ENCODE data around the gene NOL7.

Gene NOL7

GRCh38 chr6:13629459-13630116, 14.5 kb downstream of the NOL7 start:
- peaks cover 58% of the 10 kb centered on the region for H3K36me3 ChIP-seq (ENCODE audit: control insufficient read depth, insufficient read depth, low read length)
- H3K4me1 ChIP-seq (ENCODE audit: control insufficient read depth, insufficient read depth, low read length), result no peaks in the 10 kb centered on the region
- H3K9ac ChIP-seq (ENCODE audit: low read length), result no peak overlapping the region
- H3K27me3 ChIP-seq (ENCODE audit: control insufficient read depth, insufficient read depth, low read length), result no peaks in the 10 kb centered on the region
- H3K27ac ChIP-seq (ENCODE audit: low read depth, low read length), result no peak overlapping the region
- no peak overlapping the region for H3K4me3 ChIP-seq (ENCODE audit: low read depth, low read length)
- no peaks in the 10 kb centered on the region for H3K9me3 ChIP-seq (ENCODE audit: control insufficient read depth, insufficient read depth, low read depth, low read length)

DNA sequence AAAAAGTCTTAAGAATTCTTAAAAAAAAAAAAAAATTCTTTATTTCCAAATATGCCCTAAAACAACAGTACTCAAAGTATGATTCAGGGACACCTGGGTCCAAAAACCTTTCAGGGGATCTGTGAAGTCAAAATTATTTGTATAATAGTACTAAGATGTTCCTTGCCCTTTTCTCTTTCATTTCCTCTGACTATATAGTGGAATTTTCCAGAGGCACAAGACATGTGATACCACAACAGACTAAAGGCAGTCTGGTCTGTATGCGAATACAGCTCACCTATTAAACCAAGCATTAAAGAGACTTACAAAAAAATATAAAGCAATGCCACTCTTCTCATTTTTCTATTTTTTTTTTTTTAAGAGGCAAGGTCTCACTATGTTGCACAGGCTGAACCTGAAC, 15.4 kb downstream of the NOL7 start:
- no peaks in the 10 kb centered on the region for H3K27me3 ChIP-seq (ENCODE audit: control insufficient read depth, insufficient read depth, low read length)
- no peaks in the 10 kb centered on the region for H3K9me3 ChIP-seq (ENCODE audit: control insufficient read depth, insufficient read depth, low read depth, low read length)
- peaks cover 52% of the 10 kb centered on the region for H3K36me3 ChIP-seq (ENCODE audit: control insufficient read depth, insufficient read depth, low read length)
- peaks cover 7% of the 10 kb centered on the region; the same call in 1 of the 2 replicates for H3K4me1 ChIP-seq (ENCODE audit: control insufficient read depth, insufficient read depth, low read length)
- H3K4me3 ChIP-seq (ENCODE audit: low read depth, low read length), result no peak overlapping the region
- H3K9ac ChIP-seq (ENCODE audit: low read length), result no peak overlapping the region
- H3K27ac ChIP-seq (ENCODE audit: low read depth, low read length), result no peak overlapping the region

DNA sequence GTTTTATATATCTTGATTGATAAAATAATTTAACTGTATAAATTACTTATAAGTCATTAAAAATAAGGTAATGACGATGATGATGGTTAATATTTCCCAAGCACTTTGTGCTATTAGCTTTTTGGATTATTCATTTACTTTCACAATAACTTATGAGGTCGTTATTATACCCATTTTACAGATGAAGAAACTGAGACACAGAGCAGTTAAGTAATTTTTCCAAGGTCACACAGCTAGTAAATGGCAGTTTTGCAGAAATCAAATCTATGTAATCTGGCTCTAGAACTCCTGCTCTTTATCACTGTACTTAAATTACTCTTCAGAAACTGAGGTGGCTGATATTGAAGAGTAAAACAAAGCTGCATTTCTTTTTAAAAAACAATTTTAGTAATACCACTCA, 18.2 kb downstream of the NOL7 start:
- Histone ChIP-seq H3K9me3 (ENCODE audit: control insufficient read depth, insufficient read depth, low read depth, low read length) (no peaks in the 10 kb centered on the region), H3K4me1 (ENCODE audit: control insufficient read depth, insufficient read depth, low read length) (peaks cover 27% of the 10 kb centered on the region), H3K36me3 (ENCODE audit: control insufficient read depth, insufficient read depth, low read length) (peaks cover 43% of the 10 kb centered on the region), H3K27ac (ENCODE audit: low read depth, low read length) (no peak overlapping the region), H3K9ac (ENCODE audit: low read length) (no peak overlapping the region), H3K4me3 (ENCODE audit: low read depth, low read length) (no peak overlapping the region), H3K27me3 (ENCODE audit: control insufficient read depth, insufficient read depth, low read length) (no peaks in the 10 kb centered on the region)

GRCh38 chr6:13635948-13636658, 21.0 kb downstream of the NOL7 start:
- H3K36me3 ChIP-seq (ENCODE audit: control insufficient read depth, insufficient read depth, low read length), result peaks cover 30% of the 10 kb centered on the region
- peak overlapping the region; percentile 40; the same call in 1 of the 2 replicates for H3K27ac ChIP-seq (ENCODE audit: low read depth, low read length)

DNA sequence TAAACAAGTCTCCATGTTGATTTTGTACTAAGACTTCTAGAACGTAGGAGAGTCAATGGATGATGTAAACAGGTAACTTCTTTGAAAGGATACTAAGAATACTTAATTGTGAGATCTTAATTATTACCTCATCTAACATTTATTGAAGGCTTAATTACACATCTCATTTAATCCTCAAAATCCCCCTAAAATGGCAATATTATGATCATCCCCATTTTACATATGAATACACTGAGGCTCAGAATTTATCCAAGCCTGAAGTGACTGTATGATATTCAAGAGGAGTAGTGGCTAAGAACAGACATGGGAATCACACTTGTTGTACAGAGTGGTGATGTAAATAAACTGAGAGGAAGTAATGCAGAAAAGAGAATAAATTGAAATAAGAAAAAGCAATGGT, 22.9 kb downstream of the NOL7 start:
- H3K9me3 ChIP-seq (ENCODE audit: control insufficient read depth, insufficient read depth, low read depth, low read length), result no peaks in the 10 kb centered on the region
- peaks cover 35% of the 10 kb centered on the region for H3K4me1 ChIP-seq (ENCODE audit: control insufficient read depth, insufficient read depth, low read length)
- peaks cover 15% of the 10 kb centered on the region; the same call in 1 of the 2 replicates for H3K36me3 ChIP-seq (ENCODE audit: control insufficient read depth, insufficient read depth, low read length)
- no peak overlapping the region for H3K9ac ChIP-seq (ENCODE audit: low read length)
- H3K27me3 ChIP-seq (ENCODE audit: control insufficient read depth, insufficient read depth, low read length), result no peaks in the 10 kb centered on the region
- H3K4me3 ChIP-seq (ENCODE audit: low read depth, low read length), result no peak overlapping the region
- H3K27ac ChIP-seq (ENCODE audit: low read depth, low read length), result 0 out of 2 replicates have a peak overlapping the region, but pooled peaks have one; percentile 18

More at GRCh38 chr6:13635948-13636658, 21.0 kb downstream of the NOL7 start:
- Histone ChIP-seq H3K9ac (ENCODE audit: low read length) (peak overlapping the region; percentile 6), H3K4me1 (ENCODE audit: control insufficient read depth, insufficient read depth, low read length) (peaks cover 35% of the 10 kb centered on the region), H3K4me3 (ENCODE audit: low read depth, low read length) (no peak overlapping the region; the same call in 1 of the 2 replicates), H3K27me3 (ENCODE audit: control insufficient read depth, insufficient read depth, low read length) (no peaks in the 10 kb centered on the region), H3K9me3 (ENCODE audit: control insufficient read depth, insufficient read depth, low read depth, low read length) (no peaks in the 10 kb centered on the region)

DNA sequence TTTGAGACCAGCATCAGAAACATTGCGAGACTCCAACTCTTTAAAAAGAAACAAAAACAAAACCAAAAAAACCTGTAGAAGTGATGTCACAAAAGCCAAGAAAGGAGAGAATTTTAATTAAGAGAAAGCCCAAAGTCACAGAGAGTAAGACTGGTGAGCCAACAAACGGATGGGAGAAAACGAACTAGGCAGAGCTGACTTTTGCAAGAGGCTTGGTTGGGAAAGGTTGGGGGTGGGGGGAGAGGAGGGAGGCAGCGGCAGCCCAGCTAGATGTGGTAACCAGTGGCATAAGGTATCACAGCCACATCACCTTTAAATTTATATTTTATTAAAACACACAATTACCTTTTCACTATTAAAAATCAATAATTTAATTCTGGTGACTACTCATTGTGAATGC, 23.5 kb downstream of the NOL7 start:
- H3K9ac ChIP-seq (ENCODE audit: low read length), result no peak overlapping the region
- no peaks in the 10 kb centered on the region for H3K9me3 ChIP-seq (ENCODE audit: control insufficient read depth, insufficient read depth, low read depth, low read length)
- H3K36me3 ChIP-seq (ENCODE audit: control insufficient read depth, insufficient read depth, low read length), result peaks cover 15% of the 10 kb centered on the region; the same call in 1 of the 2 replicates
- no peaks in the 10 kb centered on the region for H3K27me3 ChIP-seq (ENCODE audit: control insufficient read depth, insufficient read depth, low read length)
- no peak overlapping the region for H3K4me3 ChIP-seq (ENCODE audit: low read depth, low read length)
- peaks cover 35% of the 10 kb centered on the region for H3K4me1 ChIP-seq (ENCODE audit: control insufficient read depth, insufficient read depth, low read length)
- 0 out of 2 replicates have a peak overlapping the region, but pooled peaks have one; percentile 18 for H3K27ac ChIP-seq (ENCODE audit: low read depth, low read length)

DNA sequence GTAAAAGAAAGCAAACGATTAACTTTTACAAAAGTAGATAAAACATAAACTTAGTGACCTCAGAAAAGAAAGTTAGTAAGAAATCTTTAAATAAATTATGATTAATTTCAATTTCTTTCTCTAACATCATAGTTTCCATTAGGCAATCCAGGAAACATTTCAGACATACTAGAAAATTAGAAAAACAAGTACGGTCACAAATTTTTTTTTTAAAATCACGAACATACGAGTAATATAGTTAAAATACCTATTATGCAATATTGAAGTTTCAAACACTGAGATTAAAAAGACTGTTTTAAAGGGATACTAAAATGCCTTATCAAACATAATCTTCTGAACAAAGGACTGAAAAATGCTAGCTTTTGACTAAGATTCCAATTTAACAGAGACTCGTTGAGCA, 26.2 kb downstream of the NOL7 start:
- H3K27me3 ChIP-seq (ENCODE audit: control insufficient read depth, insufficient read depth, low read length), result no peaks in the 10 kb centered on the region
- no peaks in the 10 kb centered on the region for H3K9me3 ChIP-seq (ENCODE audit: control insufficient read depth, insufficient read depth, low read depth, low read length)
- no peak overlapping the region for H3K27ac ChIP-seq (ENCODE audit: low read depth, low read length)
- H3K4me1 ChIP-seq (ENCODE audit: control insufficient read depth, insufficient read depth, low read length), result peaks cover 19% of the 10 kb centered on the region
- no peak overlapping the region for H3K4me3 ChIP-seq (ENCODE audit: low read depth, low read length)
- H3K36me3 ChIP-seq (ENCODE audit: control insufficient read depth, insufficient read depth, low read length), result peaks cover 18% of the 10 kb centered on the region
- no peak overlapping the region for H3K9ac ChIP-seq (ENCODE audit: low read length)

DNA sequence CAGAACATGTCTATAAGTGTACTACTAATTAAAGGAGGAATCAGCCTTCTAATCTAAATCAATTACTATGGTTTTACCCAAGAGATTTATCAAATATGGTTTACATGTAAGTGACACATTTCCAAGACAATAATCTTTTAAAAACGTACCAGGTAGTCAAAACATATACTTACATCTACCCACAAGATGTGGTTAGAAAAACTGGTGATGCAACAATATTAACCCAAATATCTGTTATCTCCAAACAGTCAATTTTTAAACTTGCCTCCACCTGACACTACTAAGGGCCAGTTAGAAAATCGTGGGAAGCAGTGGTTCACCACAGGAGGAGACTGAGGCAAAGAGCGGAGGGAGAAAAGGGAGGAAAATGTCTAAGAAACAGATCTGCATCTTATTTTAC, 28.0 kb downstream of the NOL7 start:
- H3K9ac ChIP-seq (ENCODE audit: low read length), result no peak overlapping the region
- H3K4me1 ChIP-seq (ENCODE audit: control insufficient read depth, insufficient read depth, low read length), result peaks cover 8% of the 10 kb centered on the region; the same call in 1 of the 2 replicates
- H3K4me3 ChIP-seq (ENCODE audit: low read depth, low read length), result no peak overlapping the region
- H3K36me3 ChIP-seq (ENCODE audit: control insufficient read depth, insufficient read depth, low read length), result peaks cover 9% of the 10 kb centered on the region
- no peaks in the 10 kb centered on the region for H3K9me3 ChIP-seq (ENCODE audit: control insufficient read depth, insufficient read depth, low read depth, low read length)
- no peak overlapping the region for H3K27ac ChIP-seq (ENCODE audit: low read depth, low read length)
- no peaks in the 10 kb centered on the region for H3K27me3 ChIP-seq (ENCODE audit: control insufficient read depth, insufficient read depth, low read length)

- no peaks in the 10 kb centered on the region for H3K4me1 ChIP-seq (ENCODE audit: control insufficient read depth, insufficient read depth, low read length)
- H3K4me3 ChIP-seq (ENCODE audit: low read depth, low read length), result no peak overlapping the region
- H3K9ac ChIP-seq (ENCODE audit: low read length), result no peak overlapping the region
- H3K27me3 ChIP-seq (ENCODE audit: control insufficient read depth, insufficient read depth, low read length), result no peaks in the 10 kb centered on the region
- H3K36me3 ChIP-seq (ENCODE audit: control insufficient read depth, insufficient read depth, low read length), result peaks cover 7% of the 10 kb centered on the region
- H3K27ac ChIP-seq (ENCODE audit: low read depth, low read length), result no peak overlapping the region
- no peaks in the 10 kb centered on the region for H3K9me3 ChIP-seq (ENCODE audit: control insufficient read depth, insufficient read depth, low read depth, low read length)
Observed at GRCh38 chr6:13648850-13649249, 33.7 kb downstream of the NOL7 start.

- Histone ChIP-seq H3K9me3 (ENCODE audit: control insufficient read depth, insufficient read depth, low read depth, low read length) (no peaks in the 10 kb centered on the region), H3K27ac (ENCODE audit: low read depth, low read length) (no peak overlapping the region), H3K36me3 (ENCODE audit: control insufficient read depth, insufficient read depth, low read length) (peaks cover 5% of the 10 kb centered on the region)
Observed at GRCh38 chr6:13649393-13649792, 34.3 kb downstream of the NOL7 start.

DNA sequence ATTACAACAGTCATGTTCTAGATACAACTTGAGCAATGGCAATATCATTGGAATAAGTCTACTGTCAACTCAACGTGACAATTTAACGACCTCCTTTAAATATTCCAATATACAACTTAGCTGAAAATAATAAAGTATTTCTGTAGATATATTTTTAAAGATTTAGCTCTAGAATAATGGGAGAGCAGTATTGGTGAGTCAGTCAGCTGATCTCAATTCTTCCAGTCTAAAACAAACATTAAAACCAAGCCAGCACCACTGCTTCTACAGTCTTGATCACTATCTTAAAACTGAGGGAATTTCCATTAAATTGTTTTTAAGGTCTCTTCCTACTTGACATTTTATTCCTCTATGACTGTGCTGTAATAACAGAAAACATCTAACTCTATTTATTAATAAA, 38.2 kb downstream of the NOL7 start:
- H3K9ac ChIP-seq (ENCODE audit: low read length), result no peak overlapping the region
- no peak overlapping the region for H3K4me3 ChIP-seq (ENCODE audit: low read depth, low read length)
- H3K27ac ChIP-seq (ENCODE audit: low read depth, low read length), result no peak overlapping the region
- no peaks in the 10 kb centered on the region for H3K4me1 ChIP-seq (ENCODE audit: control insufficient read depth, insufficient read depth, low read length)
- H3K36me3 ChIP-seq (ENCODE audit: control insufficient read depth, insufficient read depth, low read length), result peaks cover 4% of the 10 kb centered on the region
- H3K27me3 ChIP-seq (ENCODE audit: control insufficient read depth, insufficient read depth, low read length), result no peaks in the 10 kb centered on the region
- no peaks in the 10 kb centered on the region for H3K9me3 ChIP-seq (ENCODE audit: control insufficient read depth, insufficient read depth, low read depth, low read length)

More at GRCh38 chr6:13649393-13649792, 34.3 kb downstream of the NOL7 start:
- Histone ChIP-seq H3K27me3 (ENCODE audit: control insufficient read depth, insufficient read depth, low read length) (no peaks in the 10 kb centered on the region), H3K4me1 (ENCODE audit: control insufficient read depth, insufficient read depth, low read length) (no peaks in the 10 kb centered on the region), H3K9ac (ENCODE audit: low read length) (no peak overlapping the region), H3K4me3 (ENCODE audit: low read depth, low read length) (no peak overlapping the region)

Data from HUES6 (cell line).